ENCODE results near the gene CHD9.
A peak's percentile ranks its signal among the peaks of the same experiment; 100 is the strongest.

The CHD9 gene

DNA sequence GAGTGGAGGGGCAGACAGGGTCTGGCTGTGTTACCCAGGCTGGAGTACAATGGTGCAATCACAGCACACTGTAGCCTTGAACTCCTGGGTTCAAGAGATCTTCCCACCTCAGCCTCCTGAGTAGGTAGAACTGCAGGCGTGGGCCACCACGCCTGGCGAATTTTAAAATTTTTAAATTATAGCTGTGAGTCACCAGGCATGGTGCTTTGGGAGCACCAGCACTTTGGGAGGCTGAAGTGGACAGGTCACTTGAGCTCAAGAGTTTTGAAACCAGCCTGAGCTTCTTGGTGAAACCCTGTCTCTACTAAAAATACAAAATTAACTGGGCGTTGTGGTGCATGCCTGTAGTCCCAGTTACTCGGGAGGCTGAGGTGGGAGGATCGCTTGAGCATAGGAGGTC is 114.0 kb downstream of the CHD9 start:
- ATAC-seq: no peak
- TF ChIP-seq ZC3H10 (CRISPR knock-in tag; IDR thresholded peaks at IDR 0.05) (no peak), ESRRG (CRISPR knock-in tag; IDR thresholded peaks at IDR 0.05) (no peak), BACH2 (CRISPR knock-in tag; IDR thresholded peaks at IDR 0.05; ENCODE audit: borderline replicate concordance) (no peak), ZNF565 (CRISPR knock-in tag; conservative IDR thresholded peaks at IDR 0.05; ENCODE audit: low read depth) (no peak), GLIS3 (CRISPR knock-in tag; IDR thresholded peaks at IDR 0.05) (no peak), ARNTL (CRISPR knock-in tag; IDR thresholded peaks at IDR 0.05; ENCODE audit: borderline replicate concordance, low read depth) (no peak)
- TF ChIP-seq, protein P1, sequence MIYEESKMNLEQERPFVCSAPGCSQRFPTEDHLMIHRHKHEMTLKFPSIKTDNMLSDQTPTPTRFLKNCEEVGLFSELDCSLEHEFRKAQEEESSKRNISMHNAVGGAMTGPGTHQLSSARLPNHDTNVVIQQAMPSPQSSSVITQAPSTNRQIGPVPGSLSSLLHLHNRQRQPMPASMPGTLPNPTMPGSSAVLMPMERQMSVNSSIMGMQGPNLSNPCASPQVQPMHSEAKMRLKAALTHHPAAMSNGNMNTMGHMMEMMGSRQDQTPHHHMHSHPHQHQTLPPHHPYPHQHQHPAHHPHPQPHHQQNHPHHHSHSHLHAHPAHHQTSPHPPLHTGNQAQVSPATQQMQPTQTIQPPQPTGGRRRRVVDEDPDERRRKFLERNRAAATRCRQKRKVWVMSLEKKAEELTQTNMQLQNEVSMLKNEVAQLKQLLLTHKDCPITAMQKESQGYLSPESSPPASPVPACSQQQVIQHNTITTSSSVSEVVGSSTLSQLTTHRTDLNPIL (CRISPR knock-in tag; IDR thresholded peaks at IDR 0.05; ENCODE audit: low read depth): no peak

DNA sequence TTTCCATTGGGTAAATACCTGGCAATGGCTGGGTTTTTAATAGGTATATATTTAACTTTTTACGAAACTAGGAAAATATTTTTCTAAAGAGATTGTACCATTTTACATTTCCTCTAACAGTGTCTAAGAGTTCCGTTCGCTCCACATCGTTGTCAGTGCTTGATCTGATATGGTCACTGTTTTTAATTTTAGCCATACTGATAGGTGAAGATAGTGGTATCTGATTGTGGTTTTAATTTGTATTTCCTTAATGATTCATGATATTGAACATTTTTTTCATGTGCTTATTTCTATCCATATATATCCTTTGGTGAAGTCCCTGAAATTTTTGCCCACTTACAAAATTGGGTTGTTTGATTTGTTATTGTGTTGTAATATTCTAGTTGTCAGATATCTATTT is 117.7 kb downstream of the CHD9 start:
- TF ChIP-seq TCF4 (CRISPR knock-in tag; IDR thresholded peaks at IDR 0.05; ENCODE audit: borderline replicate concordance) (peak; percentile 30; the same call in 1 of the 2 replicates), ISL1 (CRISPR knock-in tag; IDR thresholded peaks at IDR 0.05) (no peak), ARNTL (CRISPR knock-in tag; IDR thresholded peaks at IDR 0.05; ENCODE audit: borderline replicate concordance, low read depth) (no peak)
- no peak for ATAC-seq

DNA sequence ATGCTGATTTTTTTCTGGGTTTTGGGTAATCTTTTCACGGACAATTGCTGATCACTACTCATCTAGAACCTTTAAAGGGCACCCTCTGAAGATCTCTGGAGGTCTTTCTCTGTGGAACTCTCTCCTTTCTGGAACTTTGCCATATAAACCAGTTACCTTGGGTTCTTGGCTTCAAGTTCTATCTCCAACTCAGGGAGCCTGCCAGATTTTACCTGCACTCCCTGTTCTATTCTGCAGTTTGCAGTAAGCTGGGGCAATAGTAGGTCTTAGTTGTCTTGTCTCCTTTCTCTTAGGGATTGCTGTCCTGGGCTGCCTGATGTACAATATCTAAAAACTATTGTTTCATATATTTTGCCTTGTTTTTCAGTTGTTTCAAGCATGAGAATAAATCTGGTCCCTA is 120.3 kb downstream of the CHD9 start:
- no peak for TF ChIP-seq ZNF8 (CRISPR knock-in tag; IDR thresholded peaks at IDR 0.05)
- TF ChIP-seq GLIS3 (CRISPR knock-in tag; IDR thresholded peaks at IDR 0.05): no peak
- TF ChIP-seq ZFP3 (CRISPR knock-in tag; IDR thresholded peaks at IDR 0.05): no peak
- no peak for TF ChIP-seq SNAI2 (CRISPR knock-in tag; IDR thresholded peaks at IDR 0.05)
- no peak for TF ChIP-seq ZFP30 (CRISPR knock-in tag; IDR thresholded peaks at IDR 0.05)
- TF ChIP-seq PPARA (CRISPR knock-in tag; IDR thresholded peaks at IDR 0.05; ENCODE audit: borderline replicate concordance): no peak
- TF ChIP-seq, protein P1 (CRISPR knock-in tag; IDR thresholded peaks at IDR 0.05; ENCODE audit: low read depth): no peak
- no peak for TF ChIP-seq TCF4 (CRISPR knock-in tag; IDR thresholded peaks at IDR 0.05; ENCODE audit: borderline replicate concordance)
- no peak for TF ChIP-seq ISL1 (CRISPR knock-in tag; IDR thresholded peaks at IDR 0.05)
- no peak for TF ChIP-seq ZNF565 (CRISPR knock-in tag; conservative IDR thresholded peaks at IDR 0.05; ENCODE audit: low read depth)
- no peak for TF ChIP-seq OSR1 (CRISPR knock-in tag; IDR thresholded peaks at IDR 0.05)
- TF ChIP-seq, protein P2, sequence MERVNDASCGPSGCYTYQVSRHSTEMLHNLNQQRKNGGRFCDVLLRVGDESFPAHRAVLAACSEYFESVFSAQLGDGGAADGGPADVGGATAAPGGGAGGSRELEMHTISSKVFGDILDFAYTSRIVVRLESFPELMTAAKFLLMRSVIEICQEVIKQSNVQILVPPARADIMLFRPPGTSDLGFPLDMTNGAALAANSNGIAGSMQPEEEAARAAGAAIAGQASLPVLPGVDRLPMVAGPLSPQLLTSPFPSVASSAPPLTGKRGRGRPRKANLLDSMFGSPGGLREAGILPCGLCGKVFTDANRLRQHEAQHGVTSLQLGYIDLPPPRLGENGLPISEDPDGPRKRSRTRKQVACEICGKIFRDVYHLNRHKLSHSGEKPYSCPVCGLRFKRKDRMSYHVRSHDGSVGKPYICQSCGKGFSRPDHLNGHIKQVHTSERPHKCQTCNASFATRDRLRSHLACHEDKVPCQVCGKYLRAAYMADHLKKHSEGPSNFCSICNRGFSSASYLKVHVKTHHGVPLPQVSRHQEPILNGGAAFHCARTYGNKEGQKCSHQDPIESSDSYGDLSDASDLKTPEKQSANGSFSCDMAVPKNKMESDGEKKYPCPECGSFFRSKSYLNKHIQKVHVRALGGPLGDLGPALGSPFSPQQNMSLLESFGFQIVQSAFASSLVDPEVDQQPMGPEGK (CRISPR knock-in tag; IDR thresholded peaks at IDR 0.05; ENCODE audit: borderline replicate concordance): no peak
- TF ChIP-seq BACH2 (CRISPR knock-in tag; IDR thresholded peaks at IDR 0.05; ENCODE audit: borderline replicate concordance): no peak
- no peak for TF ChIP-seq CSDC2 (CRISPR knock-in tag; IDR thresholded peaks at IDR 0.05)
- no peak for TF ChIP-seq ESRRG (CRISPR knock-in tag; IDR thresholded peaks at IDR 0.05)
- TF ChIP-seq, protein P3, sequence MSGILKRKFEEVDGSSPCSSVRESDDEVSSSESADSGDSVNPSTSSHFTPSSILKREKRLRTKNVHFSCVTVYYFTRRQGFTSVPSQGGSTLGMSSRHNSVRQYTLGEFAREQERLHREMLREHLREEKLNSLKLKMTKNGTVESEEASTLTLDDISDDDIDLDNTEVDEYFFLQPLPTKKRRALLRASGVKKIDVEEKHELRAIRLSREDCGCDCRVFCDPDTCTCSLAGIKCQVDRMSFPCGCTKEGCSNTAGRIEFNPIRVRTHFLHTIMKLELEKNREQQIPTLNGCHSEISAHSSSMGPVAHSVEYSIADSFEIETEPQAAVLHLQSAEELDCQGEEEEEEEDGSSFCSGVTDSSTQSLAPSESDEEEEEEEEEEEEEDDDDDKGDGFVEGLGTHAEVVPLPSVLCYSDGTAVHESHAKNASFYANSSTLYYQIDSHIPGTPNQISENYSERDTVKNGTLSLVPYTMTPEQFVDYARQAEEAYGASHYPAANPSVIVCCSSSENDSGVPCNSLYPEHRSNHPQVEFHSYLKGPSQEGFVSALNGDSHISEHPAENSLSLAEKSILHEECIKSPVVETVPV (CRISPR knock-in tag; IDR thresholded peaks at IDR 0.05): no peak
- TF ChIP-seq ZNF70 (CRISPR knock-in tag; IDR thresholded peaks at IDR 0.05): no peak
- TF ChIP-seq TOX (CRISPR knock-in tag; IDR thresholded peaks at IDR 0.05; ENCODE audit: borderline replicate concordance): no peak
- no peak for ATAC-seq

DNA sequence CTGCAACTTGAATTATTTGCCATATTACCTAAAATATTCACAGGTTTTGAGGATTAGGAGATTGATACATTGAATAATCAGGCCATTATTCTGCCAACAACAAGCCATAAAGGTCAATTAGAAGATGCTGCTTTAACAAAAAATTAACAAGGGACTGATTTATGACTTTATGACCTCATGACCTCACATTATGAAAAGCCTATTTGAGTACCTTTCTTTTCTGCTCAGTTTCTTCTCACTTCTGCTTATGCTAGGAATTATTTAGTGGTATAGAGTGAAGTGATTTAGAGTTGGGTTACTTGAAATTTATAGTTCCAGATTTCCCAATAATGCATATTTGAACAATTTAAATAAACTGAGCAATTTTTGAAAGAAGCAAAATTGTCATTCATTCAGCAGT is 121.6 kb downstream of the CHD9 start:
- no peak for ATAC-seq
- TF ChIP-seq CSDC2 (CRISPR knock-in tag; IDR thresholded peaks at IDR 0.05) (no peak), RARB (CRISPR knock-in tag; IDR thresholded peaks at IDR 0.05) (no peak), OSR1 (CRISPR knock-in tag; IDR thresholded peaks at IDR 0.05) (no peak), ZNF565 (CRISPR knock-in tag; conservative IDR thresholded peaks at IDR 0.05; ENCODE audit: low read depth) (no peak), TCF4 (CRISPR knock-in tag; IDR thresholded peaks at IDR 0.05; ENCODE audit: borderline replicate concordance) (no peak), ARNTL (CRISPR knock-in tag; IDR thresholded peaks at IDR 0.05; ENCODE audit: borderline replicate concordance, low read depth) (no peak)
- TF ChIP-seq, protein P1 (CRISPR knock-in tag; IDR thresholded peaks at IDR 0.05; ENCODE audit: low read depth): no peak
- TF ChIP-seq, protein P4, sequence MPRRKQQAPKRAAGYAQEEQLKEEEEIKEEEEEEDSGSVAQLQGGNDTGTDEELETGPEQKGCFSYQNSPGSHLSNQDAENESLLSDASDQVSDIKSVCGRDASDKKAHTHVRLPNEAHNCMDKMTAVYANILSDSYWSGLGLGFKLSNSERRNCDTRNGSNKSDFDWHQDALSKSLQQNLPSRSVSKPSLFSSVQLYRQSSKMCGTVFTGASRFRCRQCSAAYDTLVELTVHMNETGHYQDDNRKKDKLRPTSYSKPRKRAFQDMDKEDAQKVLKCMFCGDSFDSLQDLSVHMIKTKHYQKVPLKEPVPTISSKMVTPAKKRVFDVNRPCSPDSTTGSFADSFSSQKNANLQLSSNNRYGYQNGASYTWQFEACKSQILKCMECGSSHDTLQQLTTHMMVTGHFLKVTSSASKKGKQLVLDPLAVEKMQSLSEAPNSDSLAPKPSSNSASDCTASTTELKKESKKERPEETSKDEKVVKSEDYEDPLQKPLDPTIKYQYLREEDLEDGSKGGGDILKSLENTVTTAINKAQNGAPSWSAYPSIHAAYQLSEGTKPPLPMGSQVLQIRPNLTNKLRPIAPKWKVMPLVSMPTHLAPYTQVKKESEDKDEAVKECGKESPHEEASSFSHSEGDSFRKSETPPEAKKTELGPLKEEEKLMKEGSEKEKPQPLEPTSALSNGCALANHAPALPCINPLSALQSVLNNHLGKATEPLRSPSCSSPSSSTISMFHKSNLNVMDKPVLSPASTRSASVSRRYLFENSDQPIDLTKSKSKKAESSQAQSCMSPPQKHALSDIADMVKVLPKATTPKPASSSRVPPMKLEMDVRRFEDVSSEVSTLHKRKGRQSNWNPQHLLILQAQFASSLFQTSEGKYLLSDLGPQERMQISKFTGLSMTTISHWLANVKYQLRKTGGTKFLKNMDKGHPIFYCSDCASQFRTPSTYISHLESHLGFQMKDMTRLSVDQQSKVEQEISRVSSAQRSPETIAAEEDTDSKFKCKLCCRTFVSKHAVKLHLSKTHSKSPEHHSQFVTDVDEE (CRISPR knock-in tag; IDR thresholded peaks at IDR 0.05): no peak
- TF ChIP-seq, protein P3 (CRISPR knock-in tag; IDR thresholded peaks at IDR 0.05): no peak
- TF ChIP-seq, protein P2 (CRISPR knock-in tag; IDR thresholded peaks at IDR 0.05; ENCODE audit: borderline replicate concordance): no peak

Data from SK-N-SH treated with all-trans-retinoic acid at 6 μM for 48 hours (cell line).